GM12865 (cell line): Measurements from ENCODE around the gene BIRC7.

Source experiments
- DNase-seq: peaks from one replicate; pipeline ENCODE4 v3.0.0; 2010; ENCODE audit warnings: low read depth
- H3K4me3 ChIP-seq: 2 replicates; pipeline ENCODE4 v1.5.1; 2011; ENCODE audit warnings: mild to moderate bottlenecking, low read depth, low read length, control low read depth
- TF ChIP-seq, protein P1 (sequence below): IDR thresholded peaks from 2 replicates; pipeline ENCODE4 v1.5.1; 2011; ENCODE audit warnings: low read length, control low read depth, low read depth, inconsistent platforms; ENCODE audit not compliant: insufficient read depth; ENCODE audit errors: missing control alignments

The BIRC7 gene

DNA sequence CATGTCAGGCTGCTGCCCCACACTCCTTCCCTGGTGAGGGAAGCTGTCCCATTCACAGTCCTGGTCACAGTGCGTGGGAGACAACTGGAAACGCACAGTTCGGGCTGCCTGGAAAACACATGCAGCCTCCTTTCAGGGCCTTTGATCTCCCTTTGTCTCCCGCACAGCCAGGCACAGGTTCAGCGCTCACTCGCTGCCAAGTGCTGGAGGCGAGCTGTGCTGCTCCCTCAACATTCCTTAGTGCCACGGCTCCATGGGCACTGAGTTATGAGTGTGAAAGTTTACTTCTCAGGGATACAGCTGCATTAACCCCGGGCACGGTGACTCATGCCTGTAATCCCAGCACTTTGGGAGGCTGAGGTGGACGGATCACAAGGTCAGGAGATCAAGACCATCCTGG lies 28.8 kb upstream of the BIRC7 start:
- TF ChIP-seq, protein P1, sequence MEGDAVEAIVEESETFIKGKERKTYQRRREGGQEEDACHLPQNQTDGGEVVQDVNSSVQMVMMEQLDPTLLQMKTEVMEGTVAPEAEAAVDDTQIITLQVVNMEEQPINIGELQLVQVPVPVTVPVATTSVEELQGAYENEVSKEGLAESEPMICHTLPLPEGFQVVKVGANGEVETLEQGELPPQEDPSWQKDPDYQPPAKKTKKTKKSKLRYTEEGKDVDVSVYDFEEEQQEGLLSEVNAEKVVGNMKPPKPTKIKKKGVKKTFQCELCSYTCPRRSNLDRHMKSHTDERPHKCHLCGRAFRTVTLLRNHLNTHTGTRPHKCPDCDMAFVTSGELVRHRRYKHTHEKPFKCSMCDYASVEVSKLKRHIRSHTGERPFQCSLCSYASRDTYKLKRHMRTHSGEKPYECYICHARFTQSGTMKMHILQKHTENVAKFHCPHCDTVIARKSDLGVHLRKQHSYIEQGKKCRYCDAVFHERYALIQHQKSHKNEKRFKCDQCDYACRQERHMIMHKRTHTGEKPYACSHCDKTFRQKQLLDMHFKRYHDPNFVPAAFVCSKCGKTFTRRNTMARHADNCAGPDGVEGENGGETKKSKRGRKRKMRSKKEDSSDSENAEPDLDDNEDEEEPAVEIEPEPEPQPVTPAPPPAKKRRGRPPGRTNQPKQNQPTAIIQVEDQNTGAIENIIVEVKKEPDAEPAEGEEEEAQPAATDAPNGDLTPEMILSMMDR: no peak
- DNase-seq: no peak
- H3K4me3 ChIP-seq: no peak overlapping the region

DNA sequence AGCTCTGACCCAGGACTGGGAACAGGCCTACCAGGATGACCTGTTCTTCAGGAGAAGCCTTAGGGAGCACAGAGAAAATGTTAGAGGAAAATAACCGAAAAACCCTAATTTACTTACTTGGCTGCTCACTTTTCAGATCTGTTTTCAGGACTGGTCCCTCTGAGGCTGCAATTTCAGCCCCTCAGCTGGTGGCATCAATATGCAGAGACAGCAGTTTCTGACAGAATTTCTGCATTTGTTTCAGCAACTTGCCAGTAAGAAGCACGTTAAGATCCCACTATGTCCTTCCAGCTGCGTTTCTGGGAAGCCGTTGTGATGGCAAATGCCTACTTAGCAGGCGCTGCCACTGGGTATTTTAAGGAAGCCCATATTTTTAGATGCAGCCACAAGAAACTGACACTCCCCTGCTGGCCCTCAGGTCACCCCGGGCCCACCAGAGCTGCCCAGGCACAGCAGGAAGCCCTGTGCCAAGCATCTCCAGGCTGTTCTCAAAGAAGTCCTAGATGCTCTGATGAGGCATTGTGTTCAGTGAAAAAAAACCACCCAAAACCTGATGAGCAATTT lies 27.3 kb upstream of the BIRC7 start:
- DNase-seq: no peak
- H3K4me3 ChIP-seq: no peak overlapping the region
- TF ChIP-seq, protein P1: no peak

DNA sequence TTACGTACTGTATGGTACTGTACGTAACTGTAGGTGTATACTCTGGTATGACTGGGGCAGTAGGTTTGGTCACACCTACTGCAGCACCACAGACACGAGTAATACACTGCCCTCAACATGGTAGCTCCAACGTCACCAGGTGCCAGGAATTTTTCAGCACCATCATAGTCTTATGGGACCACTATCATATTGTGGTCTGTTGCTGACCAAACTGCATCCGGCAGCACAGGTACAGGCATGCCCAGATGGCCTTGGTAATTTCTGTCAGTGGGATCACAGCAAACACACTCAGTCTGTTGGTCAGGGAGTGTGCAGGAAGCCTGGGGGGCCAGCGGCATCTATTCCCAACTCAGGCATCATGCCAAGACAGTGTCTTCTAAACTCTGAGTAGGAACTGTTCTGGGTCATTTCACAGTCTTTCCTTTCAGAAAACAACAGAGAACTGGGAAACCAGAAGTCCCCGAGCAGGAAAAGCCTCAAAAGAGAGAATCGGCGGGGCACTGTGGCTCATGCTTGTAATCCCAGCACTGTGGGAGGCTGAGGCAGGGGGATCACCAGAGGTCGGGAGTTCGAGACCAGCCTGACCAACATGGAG lies 25.6 kb upstream of the BIRC7 start:
- TF ChIP-seq, protein P1: no peak
- no peak for DNase-seq
- no peak overlapping the region for H3K4me3 ChIP-seq

DNA sequence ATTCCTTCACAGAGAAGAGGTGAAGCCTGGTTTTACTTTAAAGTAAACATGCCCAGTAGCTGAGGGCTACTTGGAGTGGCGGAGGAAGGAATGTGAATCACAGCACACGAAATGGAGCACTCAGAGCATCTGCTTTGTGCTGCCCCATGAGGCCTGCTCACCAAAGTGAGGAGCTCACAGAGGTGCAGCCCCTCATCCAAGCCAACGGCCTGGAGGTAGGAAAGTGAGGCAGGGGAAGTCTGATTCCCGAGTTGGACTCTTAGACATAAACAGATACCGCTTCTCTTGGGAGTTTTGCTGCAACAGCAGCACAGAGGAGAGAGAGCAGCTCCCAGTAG lies 23.3 kb upstream of the BIRC7 start:
- TF ChIP-seq, protein P1: no peak
- no peak overlapping the region for H3K4me3 ChIP-seq
- DNase-seq: no peak

DNA sequence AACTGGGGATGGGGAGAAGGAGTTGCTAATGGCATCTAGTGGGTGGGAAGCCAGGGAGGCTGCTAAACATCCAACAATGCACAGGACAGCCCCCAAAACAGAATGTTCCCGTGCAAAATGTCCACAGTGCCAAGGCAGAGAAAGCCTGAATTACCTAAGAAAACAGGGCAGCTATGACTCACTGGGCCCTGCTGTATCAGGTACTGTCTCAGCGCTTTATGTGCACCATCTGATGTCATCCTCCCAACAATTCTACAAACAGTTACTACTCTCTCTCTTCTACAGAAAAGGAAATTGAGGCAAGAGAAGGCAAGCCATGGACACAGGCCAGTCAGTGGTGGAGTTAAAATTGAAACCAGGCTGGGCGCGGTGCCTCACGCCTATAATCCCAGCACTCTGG lies 22.9 kb upstream of the BIRC7 start:
- no peak overlapping the region for H3K4me3 ChIP-seq
- DNase-seq: no peak
- TF ChIP-seq, protein P1: no peak

DNA sequence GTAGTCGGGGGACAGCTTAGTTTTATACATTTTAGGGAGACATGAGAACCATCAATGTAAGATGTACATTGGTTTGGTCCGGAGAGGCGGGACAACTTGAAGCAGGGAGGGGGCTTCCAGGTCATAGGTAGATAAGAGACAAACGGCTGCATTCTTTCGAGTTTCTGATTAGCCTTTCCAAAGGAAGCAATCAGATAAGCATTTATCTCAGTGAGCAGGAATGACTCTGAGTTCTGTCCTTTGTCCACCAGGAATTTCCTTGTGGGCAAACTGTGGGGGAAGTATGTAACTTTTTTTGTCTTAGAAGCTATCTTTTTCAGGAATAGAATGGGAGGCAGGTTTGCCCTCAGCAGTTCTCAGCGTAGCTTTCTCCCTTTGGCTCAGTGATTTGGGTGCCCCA lies 21.2 kb upstream of the BIRC7 start:
- TF ChIP-seq, protein P1: no peak
- peak overlapping the region; percentile 96 for H3K4me3 ChIP-seq
- no peak for DNase-seq
